GM12878 (cell line): Measurements from ENCODE around the gene CYP2S1. TPM values are rescaled to one million over a fixed set of nuclear protein-coding genes. Genes with fewer than 3 reads are reported as not detected.
"Not testable (repeated sequence)": the region's sequence is repeated elsewhere in the genome, so short reads cannot be mapped to it uniquely, and the experiment has no call there.

ENCODE experiments used
- ATAC-seq: fragments of 200-7000 bp; cut with Tn5 transposase; 3 replicates; pipeline ENCODE4 v1.9.1; 2020; ENCODE audit warnings: mild to moderate bottlenecking, moderate library complexity
- BruUV-seq: library from RNA; stranded (reverse); fragments of 400-500 nt; replicated peaks from 2 replicates; lab custom pipeline; 2021; lab: Mats Ljungman, UMichigan
- CTCF ChIA-PET: fragments of 300-600 bp; sonication (Branson Sonifier 250); formaldehyde crosslinking; extraction: SDS; loops from one replicate; lab custom pipeline; 2021; ENCODE audit warnings: inconsistent platforms; lab: Yijun Ruan, JAX
- POLR2A ChIA-PET: fragments of 350-600 bp; formaldehyde crosslinking; extraction: SDS; loops from one replicate; lab custom pipeline; 2021; ENCODE audit warnings: inconsistent platforms; lab: Charles Lee
- RAD21 ChIA-PET: fragments of 300-600 bp; sonication (Branson Sonifier 250); formaldehyde crosslinking; loops from one replicate; lab custom pipeline; 2023; ENCODE audit warnings: antibody characterized with exemption; ENCODE audit not compliant: unreplicated experiment; lab: Charles Lee
- SMC1A ChIA-PET: fragments of 300-600 bp; sonication (Branson Sonifier 250); formaldehyde crosslinking; loops from one replicate; lab custom pipeline; 2023; ENCODE audit not compliant: unreplicated experiment, uncharacterized antibody; lab: Charles Lee
- DNase-seq: peaks from one replicate; pipeline ENCODE4 v3.0.0-alpha.2; 2011; ENCODE audit warnings: low read depth, low spot score
- FAIRE-seq: peaks from 3 replicates; lab custom pipeline; 2011; peaks lifted over from hg19 to GRCh38; lab: Jason Lieb, UNC
- H2AFZ ChIP-seq: 2 replicates; pipeline ENCODE4 v1.6.0; 2011; ENCODE audit warnings: low read depth, low read length, control low read depth; ENCODE audit not compliant: control insufficient read depth
- H3K27ac ChIP-seq: 2 replicates; pipeline ENCODE4 v1.5.1; 2011; ENCODE audit warnings: control low read depth; ENCODE audit not compliant: control insufficient read depth, insufficient read depth
- H3K27me3 ChIP-seq, 2 experiments: replicated peaks in 1 of 2; 2 replicates each; pipeline versions ENCODE4 v1.6.0 to v1.6.1; 2011; ENCODE audit warnings: low read length in 1 of 2; ENCODE audit not compliant: control insufficient read depth in 2 of 2, insufficient read depth in 2 of 2
- H3K36me3 ChIP-seq, 2 experiments: 2 replicates each; pipeline ENCODE4 v1.5.1; 2011; ENCODE audit warnings: low read length in 1 of 2; ENCODE audit not compliant: control insufficient read depth in 2 of 2, insufficient read depth in 2 of 2
- H3K4me1 ChIP-seq: 2 replicates; pipeline ENCODE4 v1.6.1; 2011; ENCODE audit warnings: mild to moderate bottlenecking, low read length, moderate library complexity, mixed read lengths; ENCODE audit not compliant: control insufficient read depth, insufficient read depth
- H3K4me2 ChIP-seq: 2 replicates; pipeline ENCODE4 v1.6.0; 2011; ENCODE audit warnings: control low read depth; ENCODE audit not compliant: control insufficient read depth, insufficient read depth
- H3K4me3 ChIP-seq: fragments of 200-600 bp; sonication (generic); 2 replicates; pipeline ENCODE4 v1.5.1; 2016
- H3K79me2 ChIP-seq: 2 replicates; pipeline ENCODE4 v1.6.0; 2011; ENCODE audit warnings: low read length; ENCODE audit not compliant: control insufficient read depth, insufficient read depth
- H3K9ac ChIP-seq: 2 replicates; pipeline ENCODE4 v1.8.0; 2011; ENCODE audit warnings: low read length, control low read depth, mixed read lengths; ENCODE audit not compliant: control insufficient read depth, insufficient read depth
- H3K9me3 ChIP-seq: replicated peaks from 3 replicates; pipeline ENCODE4 v1.5.1; 2011; ENCODE audit warnings: mild to moderate bottlenecking, low read length; ENCODE audit not compliant: control insufficient read depth, insufficient read depth
- H4K20me1 ChIP-seq: 2 replicates; pipeline ENCODE4 v1.6.0; 2011; ENCODE audit not compliant: control insufficient read depth, insufficient read depth
- MTA2 ChIP-seq: fragments of 450-650 bp; IDR thresholded peaks from 2 replicates; pipeline ENCODE4 v1.6.1; 2016; ENCODE audit warnings: low read depth, mild to moderate bottlenecking, moderate library complexity
- PBX3 ChIP-seq: IDR thresholded peaks from 2 replicates; pipeline ENCODE4 v1.6.1; 2011; ENCODE audit warnings: mild to moderate bottlenecking, low read depth, low read length, moderate library complexity; ENCODE audit not compliant: insufficient replicate concordance
- POLR2AphosphoS2 ChIP-seq: IDR thresholded peaks from 2 replicates; pipeline ENCODE4 v1.6.1; 2011; ENCODE audit warnings: low read depth, mild to moderate bottlenecking, low read length, improper control_type of control experiment, moderate library complexity
- TCF7 ChIP-seq: IDR thresholded peaks from 2 replicates; pipeline ENCODE4 v1.6.1; 2014; ENCODE audit warnings: antibody characterized with exemption, borderline replicate concordance
- WGBS: methylation state at CpG from one replicate; pipeline ENCODE4 v1.1.6; 2016; ENCODE audit warnings: low lambda C conversion rate; ENCODE audit not compliant: insufficient replicate concordance, insufficient coverage; ENCODE audit errors: missing lambda C conversion rate; 5-methylcytosine and 5-hydroxymethylcytosine counted together
- in situ Hi-C: fragments of 300-500 bp; cut with MboI; formaldehyde crosslinking; loops from 9 replicates; pipeline ENCODE4 v1.14.3; 2018; ENCODE audit warnings: mixed read lengths
- intact Hi-C: fragments of 100-400 bp; cut with micrococcal nuclease; formaldehyde crosslinking; loops from one replicate; pipeline ENCODE4 v1.14.2; 2022; ENCODE audit not compliant: unreplicated experiment
- polyA plus RNA-seq, 11 experiments: library from polyadenylated mRNA; depleted of rRNA in 4 of 11; unstranded in 6 of 11; stranded (reverse) in 5 of 11; fragments of >200 nt; fragmentation: Nextera tagmentation in 4 of 11; fragmentation: Illumina TruSeq in 1 of 11; extraction: Ambion mirVana in 4 of 11; extraction: Trizol in 1 of 11; gene quantifications; 1 replicate in 1 of 11; 2 replicates in 10 of 11; pipeline versions ENCODE4 v1.2.1 to v1.2.3, GENCODE V29; 2011 to 2016; ENCODE audit warnings: inconsistent platforms in 2 of 11, missing spikeins in 2 of 11, low read depth in 1 of 11
- total RNA-seq, 4 experiments: library from RNA; depleted of rRNA in 3 of 4; stranded (reverse); fragments of >200 nt in 3 of 4; fragmentation: Illumina TruSeq in 1 of 4; extraction: Trizol in 1 of 4; gene quantifications; 2 replicates each; pipeline versions ENCODE4 v1.2.1 to v1.2.3, GENCODE V29; 2013 to 2021
- TF ChIP-seq, protein P1 (sequence below): IDR thresholded peaks from 2 replicates; pipeline ENCODE4 v1.6.1; 2011; ENCODE audit warnings: borderline replicate concordance, low read depth, mild to moderate bottlenecking, moderate library complexity, low read length; ENCODE audit not compliant: insufficient read depth, poor library complexity, severe bottlenecking

The CYP2S1 gene
- total and polyA plus RNA-seq, 10 of the 15 experiments (the other 5 are each of a cell fraction or from before 2014, with no cell fraction given), result 0.03 to 0.28 (median 0.12) TPM; not detected in 2

- Histone ChIP-seq H2AFZ (no peak overlapping the region), H3K79me2 (no peaks in the 10 kb centered on the region), H3K4me2 (no peak overlapping the region), H3K9ac (no peak overlapping the region), H3K9me3 (no peaks in the 10 kb centered on the region), H3K4me1 (no peaks in the 10 kb centered on the region), H3K27ac (no peak overlapping the region), H3K4me3 (no peak overlapping the region), H3K36me3 (no peaks in the 10 kb centered on the region), H3K27me3 (peaks cover 0 to 3% of the 10 kb centered on the region in 2 experiments; a peak in 2 of 4 replicates), H4K20me1 (no peaks in the 10 kb centered on the region)
- intact Hi-C loops (no loop called here), in situ Hi-C loops (no loop called here)
- no TSS peak for BruUV-seq
- TF ChIP-seq, protein P1, sequence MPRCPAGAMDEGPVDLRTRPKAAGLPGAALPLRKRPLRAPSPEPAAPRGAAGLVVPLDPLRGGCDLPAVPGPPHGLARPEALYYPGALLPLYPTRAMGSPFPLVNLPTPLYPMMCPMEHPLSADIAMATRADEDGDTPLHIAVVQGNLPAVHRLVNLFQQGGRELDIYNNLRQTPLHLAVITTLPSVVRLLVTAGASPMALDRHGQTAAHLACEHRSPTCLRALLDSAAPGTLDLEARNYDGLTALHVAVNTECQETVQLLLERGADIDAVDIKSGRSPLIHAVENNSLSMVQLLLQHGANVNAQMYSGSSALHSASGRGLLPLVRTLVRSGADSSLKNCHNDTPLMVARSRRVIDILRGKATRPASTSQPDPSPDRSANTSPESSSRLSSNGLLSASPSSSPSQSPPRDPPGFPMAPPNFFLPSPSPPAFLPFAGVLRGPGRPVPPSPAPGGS, result peak; percentile 32
- TF ChIP-seq TCF7, result no peak
- no peak for TF ChIP-seq POLR2AphosphoS2
- no peak for TF ChIP-seq MTA2
- TF ChIP-seq PBX3, result peak; percentile 16
- no peak for FAIRE-seq
- no peak for ATAC-seq
- WGBS, result 35% methylated on average over 3 of the region's 3 CpGs
- DNase-seq, result no peak
- CTCF ChIA-PET, result no interaction called here
- RAD21 ChIA-PET, result no interaction called here
- POLR2A ChIA-PET, result interaction anchor here (0.6 kb wide), 1 partner anchor 896 kb away, joined by 5 read pairs; no protein-coding TSS in a partner anchor
- SMC1A ChIA-PET, result interaction anchor here (0.7 to 1.0 kb wide), 2 partner anchors 24 to 29 kb away, joined by 3 read pairs; no protein-coding TSS in a partner anchor
Observed at GRCh38 chr19:41228486-41228885, 35.5 kb downstream of the CYP2S1 start.

DNA sequence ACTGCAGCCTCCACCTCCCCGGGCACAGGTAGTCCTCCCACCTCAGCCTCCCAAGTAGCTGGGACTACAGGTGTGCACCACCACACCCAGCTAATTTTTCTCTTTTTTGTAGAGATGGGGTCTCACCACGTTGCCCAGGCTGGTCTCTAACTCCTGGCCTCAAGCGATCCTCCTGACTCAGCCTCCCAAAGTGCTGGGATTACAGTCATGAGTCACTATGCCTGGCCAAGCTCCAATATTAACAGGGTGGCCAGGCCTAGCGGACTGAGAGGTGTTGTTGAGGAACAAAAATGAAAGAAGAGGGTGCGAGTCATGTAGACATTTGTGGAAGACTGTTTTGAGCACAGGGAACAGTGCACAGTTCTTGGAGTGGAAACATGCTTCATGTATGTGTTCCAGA, 36.3 kb downstream of the CYP2S1 start:
- CTCF ChIA-PET, H3K79me2 ChIP-seq: not testable (repeated sequence)
- POLR2A ChIA-PET, result interaction anchor here (0.6 kb wide), 1 partner anchor 896 kb away, joined by 5 read pairs; no protein-coding TSS in a partner anchor

More for the DNA sequence above, 36.3 kb downstream of the CYP2S1 start:
- H3K9ac ChIP-seq, ATAC-seq, H3K27me3 ChIP-seq, H3K4me3 ChIP-seq, H3K9me3 ChIP-seq, H3K36me3 ChIP-seq, H3K27ac ChIP-seq, RAD21 ChIA-PET, BruUV-seq, H3K4me2 ChIP-seq, intact Hi-C loops, H4K20me1 ChIP-seq, H2AFZ ChIP-seq, in situ Hi-C loops, H3K4me1 ChIP-seq, DNase-seq, FAIRE-seq: not testable (repeated sequence)
- WGBS, result 10% methylated on average over 5 of the region's 5 CpGs
- SMC1A ChIA-PET, result interaction anchor here (1.0 kb wide), 1 partner anchor 25 kb away, joined by 3 read pairs; no protein-coding TSS in a partner anchor
